CD4-positive, alpha-beta T cell (primary cell): ENCODE data around the gene CCNB2. TPM values are rescaled to one million over a fixed set of nuclear protein-coding genes. Genes with fewer than 3 reads are reported as not detected.

Experiments
- ATAC-seq: fragments of 200-7000 bp; cut with Tn5 transposase; one replicate; pipeline ENCODE4 v1.10.0; 2022; ENCODE audit warnings: mild to moderate bottlenecking; ENCODE audit not compliant: poor library complexity
- CTCF ChIA-PET: fragments of 350-600 bp; sonication (Branson Sonifier 250); formaldehyde crosslinking; loops from one replicate; lab custom pipeline; 2021; ENCODE audit warnings: antibody characterized with exemption, inconsistent platforms; lab: Charles Lee
- POLR2A ChIA-PET: fragments of 350-600 bp; sonication (Branson Sonifier 250); formaldehyde crosslinking; loops from one replicate; lab custom pipeline; 2021; ENCODE audit warnings: antibody characterized with exemption, inconsistent platforms; lab: Charles Lee
- DNase-seq, 14 experiments: peaks; one replicate each; pipeline ENCODE4 v3.0.0-alpha.2; 2013 to 2020; ENCODE audit warnings: mixed read lengths in 2 of 14
- H3K27ac ChIP-seq, 2 donors: one replicate each; pipeline versions ENCODE4 v1.5.1 to v1.7.0; 2013; ENCODE audit warnings: low read length in 2 of 2, low read depth in 1 of 2, mild to moderate bottlenecking in 1 of 2
- H3K27me3 ChIP-seq, 2 experiments: 1 replicate in 1 of 2; 2 replicates in 1 of 2; pipeline versions ENCODE4 v1.6.1 to v1.7.0; 2013; ENCODE audit warnings: low read length in 2 of 2, control low read depth in 1 of 2, mild to moderate bottlenecking in 1 of 2, moderate library complexity in 1 of 2; ENCODE audit not compliant: insufficient read depth in 2 of 2, control insufficient read depth in 1 of 2
- H3K36me3 ChIP-seq: one replicate; pipeline ENCODE4 v1.6.1; 2013; ENCODE audit warnings: low read length, control low read depth; ENCODE audit not compliant: insufficient read depth
- H3K4me1 ChIP-seq: one replicate; pipeline ENCODE4 v1.6.1; 2013; ENCODE audit warnings: low read length, control low read depth; ENCODE audit not compliant: insufficient read depth
- H3K4me3 ChIP-seq: one replicate; pipeline ENCODE4 v1.5.1; 2013; ENCODE audit warnings: mild to moderate bottlenecking, low read length, moderate library complexity
- H3K9me3 ChIP-seq, 2 experiments: 1 replicate in 1 of 2; 2 replicates in 1 of 2; pipeline versions ENCODE4 v1.6.1 to v1.7.0; 2013; ENCODE audit warnings: low read length in 2 of 2, mild to moderate bottlenecking in 2 of 2, control low read depth in 1 of 2, moderate library complexity in 1 of 2; ENCODE audit not compliant: control insufficient read depth in 1 of 2, insufficient read depth in 1 of 2
- H3K27ac Mint-ChIP-seq: one replicate; pipeline ENCODE4 v1.8.0; 2020; ENCODE audit warnings: mixed read lengths
- H3K27me3 Mint-ChIP-seq: one replicate; pipeline ENCODE4 v1.8.0; 2021; ENCODE audit warnings: mixed read lengths
- H3K36me3 Mint-ChIP-seq: one replicate; pipeline ENCODE4 v1.8.0; 2021; ENCODE audit warnings: low read depth, mixed read lengths
- H3K4me1 Mint-ChIP-seq: one replicate; pipeline ENCODE4 v1.8.0; 2021; ENCODE audit warnings: low read depth, mixed read lengths
- H3K4me3 Mint-ChIP-seq: one replicate; pipeline ENCODE4 v1.8.0; 2020; ENCODE audit warnings: mild to moderate bottlenecking, mixed read lengths
- H3K9me3 Mint-ChIP-seq: one replicate; pipeline ENCODE4 v1.8.0; 2020; ENCODE audit warnings: mixed read lengths
- intact Hi-C, 2 experiments: fragments of 100-400 bp; cut with DNase I in 1 of 2; cut with micrococcal nuclease in 1 of 2; formaldehyde crosslinking; loops; one replicate each; pipeline versions ENCODE4 v1.15.1 to v1.9.0; 2023 to 2025; cut with DNase I, micrococcal nuclease
- total RNA-seq, 174 experiments: library from RNA in 2 of 174; stranded (reverse) in 2 of 174; gene quantifications; one replicate each; pipeline ENCODE4 v1.2.3 and lab custom pipeline; 2021 to 2026
- TF ChIP-seq, protein P1 (sequence below): fragments of 200-600 bp; IDR thresholded peaks from one replicate; pipeline ENCODE4 v1.8.0; 2022; ENCODE audit warnings: antibody characterized with exemption, mild to moderate bottlenecking

Gene CCNB2
- total RNA-seq, 2 experiments from 2014 or later = 0.85 TPM; not detected in 1

- no peak overlapping the region for H3K27ac Mint-ChIP-seq
- H3K27me3 Mint-ChIP-seq = no peaks in the 10 kb centered on the region
These were observed 41.9 kb upstream of the CCNB2 start for GRCh38 chr15:59063042-59063441.

GRCh38 chr15:59069430-59069829 is 35.5 kb upstream of the CCNB2 start:
- no peak overlapping the region for H3K4me3 Mint-ChIP-seq
- DNase-seq (no peak), ATAC-seq (no peak)
- H3K27me3 ChIP-seq = no peaks in the 10 kb centered on the region
- H3K27ac Mint-ChIP-seq = no peak overlapping the region
- H3K4me3 ChIP-seq = no peak overlapping the region
- TF ChIP-seq, protein P1, sequence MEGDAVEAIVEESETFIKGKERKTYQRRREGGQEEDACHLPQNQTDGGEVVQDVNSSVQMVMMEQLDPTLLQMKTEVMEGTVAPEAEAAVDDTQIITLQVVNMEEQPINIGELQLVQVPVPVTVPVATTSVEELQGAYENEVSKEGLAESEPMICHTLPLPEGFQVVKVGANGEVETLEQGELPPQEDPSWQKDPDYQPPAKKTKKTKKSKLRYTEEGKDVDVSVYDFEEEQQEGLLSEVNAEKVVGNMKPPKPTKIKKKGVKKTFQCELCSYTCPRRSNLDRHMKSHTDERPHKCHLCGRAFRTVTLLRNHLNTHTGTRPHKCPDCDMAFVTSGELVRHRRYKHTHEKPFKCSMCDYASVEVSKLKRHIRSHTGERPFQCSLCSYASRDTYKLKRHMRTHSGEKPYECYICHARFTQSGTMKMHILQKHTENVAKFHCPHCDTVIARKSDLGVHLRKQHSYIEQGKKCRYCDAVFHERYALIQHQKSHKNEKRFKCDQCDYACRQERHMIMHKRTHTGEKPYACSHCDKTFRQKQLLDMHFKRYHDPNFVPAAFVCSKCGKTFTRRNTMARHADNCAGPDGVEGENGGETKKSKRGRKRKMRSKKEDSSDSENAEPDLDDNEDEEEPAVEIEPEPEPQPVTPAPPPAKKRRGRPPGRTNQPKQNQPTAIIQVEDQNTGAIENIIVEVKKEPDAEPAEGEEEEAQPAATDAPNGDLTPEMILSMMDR = no peak
- intact Hi-C loops = no loop called here
- H3K36me3 Mint-ChIP-seq = peaks cover 85% of the 10 kb centered on the region
- H3K27ac ChIP-seq = no peak overlapping the region
- ChIA-PET CTCF (interaction anchor here (1.0 kb wide), 1 partner anchor 9 kb away, joined by 3 read pairs; no protein-coding TSS in a partner anchor), POLR2A (no interaction called here)
- no peaks in the 10 kb centered on the region for H3K9me3 Mint-ChIP-seq
- no peaks in the 10 kb centered on the region for H3K27me3 Mint-ChIP-seq
- H3K9me3 ChIP-seq = peaks cover 0 to 6% of the 10 kb centered on the region in 2 experiments
- no peaks in the 10 kb centered on the region for H3K4me1 ChIP-seq
- H3K4me1 Mint-ChIP-seq = peaks cover 2% of the 10 kb centered on the region
- peaks cover 49% of the 10 kb centered on the region for H3K36me3 ChIP-seq

More at GRCh38 chr15:59063042-59063441, 41.9 kb upstream of the CCNB2 start:
- Histone ChIP-seq H3K4me1 (no peaks in the 10 kb centered on the region), H3K4me3 (no peak overlapping the region), H3K36me3 (peaks cover 86% of the 10 kb centered on the region), H3K9me3 (no peaks in the 10 kb centered on the region), H3K27ac (no peak overlapping the region), H3K27me3 (no peaks in the 10 kb centered on the region)
- Mint-ChIP-seq H3K4me1 (no peaks in the 10 kb centered on the region), H3K4me3 (no peak overlapping the region), H3K9me3 (no peaks in the 10 kb centered on the region), H3K36me3 (peaks cover 88% of the 10 kb centered on the region)
- TF ChIP-seq, protein P1 = no peak
- ATAC-seq = no peak
- intact Hi-C loops = no loop called here
- no peak for DNase-seq
- ChIA-PET CTCF (interaction anchor here (1.1 kb wide), 1 partner anchor 9 kb away, joined by 8 read pairs; no protein-coding TSS in a partner anchor), POLR2A (no interaction called here)

DNA sequence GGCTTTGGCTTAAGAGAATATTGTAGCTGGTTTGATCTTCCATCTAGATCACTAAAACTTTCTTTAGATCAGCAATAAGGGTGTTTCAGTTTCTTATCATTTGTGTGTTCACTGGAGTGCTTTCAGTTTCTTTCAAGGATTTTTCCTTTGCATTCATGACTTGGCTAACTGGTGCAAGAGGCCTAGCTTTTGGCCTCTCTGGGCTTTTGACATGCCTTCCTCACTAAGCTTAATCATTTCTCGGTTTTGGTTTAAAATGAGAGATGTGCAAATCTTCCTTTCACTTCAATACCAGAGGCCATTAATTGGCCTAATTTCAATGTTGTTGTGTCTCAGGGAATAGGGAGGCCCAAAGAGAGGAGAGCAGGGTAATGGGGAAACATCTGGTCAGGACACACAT is 30.3 kb upstream of the CCNB2 start:
- peaks cover 6% of the 10 kb centered on the region for H3K4me1 Mint-ChIP-seq
- peak overlapping the region; percentile 65 for H3K27ac Mint-ChIP-seq
- Histone ChIP-seq H3K9me3 (peaks cover 0 to 6% of the 10 kb centered on the region in 2 experiments), H3K27ac (no peak overlapping the region), H3K27me3 (no peaks in the 10 kb centered on the region), H3K4me3 (no peak overlapping the region), H3K4me1 (no peaks in the 10 kb centered on the region), H3K36me3 (peaks cover 33% of the 10 kb centered on the region)
- TF ChIP-seq, protein P1 = no peak
- CTCF ChIA-PET = no interaction called here
- DNase-seq (no peak), ATAC-seq (no peak)
- POLR2A ChIA-PET = interaction anchor here (0.6 kb wide), 1 partner anchor 99 kb away, joined by 3 read pairs; no protein-coding TSS in a partner anchor
- no peaks in the 10 kb centered on the region for H3K9me3 Mint-ChIP-seq
- intact Hi-C loops = no loop called here
- H3K36me3 Mint-ChIP-seq = peaks cover 80% of the 10 kb centered on the region
- no peaks in the 10 kb centered on the region for H3K27me3 Mint-ChIP-seq
- H3K4me3 Mint-ChIP-seq = no peak overlapping the region
